ENCODE results near the gene SLC35F1. TPM values are rescaled to one million over a fixed set of nuclear protein-coding genes. Genes with fewer than 3 reads are reported as not detected.

Gene SLC35F1
- total RNA-seq, 1 donor from 2014 or later: 24.3 TPM

- Histone ChIP-seq H3K4me2 (no peak overlapping the region), H3K4me3 (no peak overlapping the region), H3K36me3 (no peaks in the 10 kb centered on the region), H2AFZ (replicated peaks) (no peak overlapping the region), H3K27me3 (no peaks in the 10 kb centered on the region), H3K9ac (no peak overlapping the region), H3K27ac (no peak overlapping the region), H4K20me1 (ENCODE audit: low read depth) (no peaks in the 10 kb centered on the region), H3K9me3 (ENCODE audit: low read depth) (no peaks in the 10 kb centered on the region), H3K79me2 (ENCODE audit: low read depth) (no peaks in the 10 kb centered on the region), H3K4me1 (no peaks in the 10 kb centered on the region), H3F3A (ENCODE audit: low read depth) (no peaks in the 10 kb centered on the region)
- Mint-ChIP-seq H3K9me3 (peaks cover 3% of the 10 kb centered on the region), H3K4me3 (no peak overlapping the region), H3K27me3 (ENCODE audit: insufficient read depth, low read depth) (no peaks in the 10 kb centered on the region), H3K4me1 (no peaks in the 10 kb centered on the region), H3K27ac (no peak overlapping the region), H3K36me3 (peaks cover 1% of the 10 kb centered on the region)
- DNase-seq (ENCODE audit: low spot score): no peak
- no peak for TF ChIP-seq EZH2phosphoT487 (IDR thresholded peaks at IDR 0.05)
- TF ChIP-seq, protein P1, sequence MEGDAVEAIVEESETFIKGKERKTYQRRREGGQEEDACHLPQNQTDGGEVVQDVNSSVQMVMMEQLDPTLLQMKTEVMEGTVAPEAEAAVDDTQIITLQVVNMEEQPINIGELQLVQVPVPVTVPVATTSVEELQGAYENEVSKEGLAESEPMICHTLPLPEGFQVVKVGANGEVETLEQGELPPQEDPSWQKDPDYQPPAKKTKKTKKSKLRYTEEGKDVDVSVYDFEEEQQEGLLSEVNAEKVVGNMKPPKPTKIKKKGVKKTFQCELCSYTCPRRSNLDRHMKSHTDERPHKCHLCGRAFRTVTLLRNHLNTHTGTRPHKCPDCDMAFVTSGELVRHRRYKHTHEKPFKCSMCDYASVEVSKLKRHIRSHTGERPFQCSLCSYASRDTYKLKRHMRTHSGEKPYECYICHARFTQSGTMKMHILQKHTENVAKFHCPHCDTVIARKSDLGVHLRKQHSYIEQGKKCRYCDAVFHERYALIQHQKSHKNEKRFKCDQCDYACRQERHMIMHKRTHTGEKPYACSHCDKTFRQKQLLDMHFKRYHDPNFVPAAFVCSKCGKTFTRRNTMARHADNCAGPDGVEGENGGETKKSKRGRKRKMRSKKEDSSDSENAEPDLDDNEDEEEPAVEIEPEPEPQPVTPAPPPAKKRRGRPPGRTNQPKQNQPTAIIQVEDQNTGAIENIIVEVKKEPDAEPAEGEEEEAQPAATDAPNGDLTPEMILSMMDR (IDR thresholded peaks at IDR 0.05): no peak
- no peak for TF ChIP-seq EZH2 (IDR thresholded peaks at IDR 0.05)
Measured at GRCh38 chr6:118354641-118355040, 447.6 kb downstream of the SLC35F1 start.

GRCh38 chr6:118356054-118356453 is 449.0 kb downstream of the SLC35F1 start:
- no peaks in the 10 kb centered on the region for H3K79me2 ChIP-seq (ENCODE audit: low read depth)
- H3K27me3 ChIP-seq: no peaks in the 10 kb centered on the region
- H2AFZ ChIP-seq (replicated peaks): no peak overlapping the region
- TF ChIP-seq, protein P1 (IDR thresholded peaks at IDR 0.05): no peak
- TF ChIP-seq EZH2phosphoT487 (IDR thresholded peaks at IDR 0.05) (no peak), EZH2 (IDR thresholded peaks at IDR 0.05) (no peak)
- H3K4me3 ChIP-seq: no peak overlapping the region
- Mint-ChIP-seq H3K4me1 (no peaks in the 10 kb centered on the region), H3K9me3 (peaks cover 3% of the 10 kb centered on the region), H3K36me3 (peaks cover 1% of the 10 kb centered on the region), H3K27ac (no peak overlapping the region), H3K27me3 (ENCODE audit: insufficient read depth, low read depth) (no peaks in the 10 kb centered on the region), H3K4me3 (no peak overlapping the region)
- no peak for DNase-seq (ENCODE audit: low spot score)
- no peaks in the 10 kb centered on the region for H3K36me3 ChIP-seq
- H3K9ac ChIP-seq: no peak overlapping the region
- H4K20me1 ChIP-seq (ENCODE audit: low read depth): no peaks in the 10 kb centered on the region
- no peak overlapping the region for H3K27ac ChIP-seq
- no peaks in the 10 kb centered on the region for H3F3A ChIP-seq (ENCODE audit: low read depth)
- H3K4me1 ChIP-seq: no peaks in the 10 kb centered on the region
- H3K9me3 ChIP-seq (ENCODE audit: low read depth): no peaks in the 10 kb centered on the region
- no peak overlapping the region for H3K4me2 ChIP-seq

- TF ChIP-seq EZH2 (IDR thresholded peaks at IDR 0.05): no peak
- TF ChIP-seq, protein P1 (IDR thresholded peaks at IDR 0.05): no peak
- TF ChIP-seq EZH2phosphoT487 (IDR thresholded peaks at IDR 0.05): no peak
- H3K9ac ChIP-seq: no peak overlapping the region
Measured at GRCh38 chr6:118356686-118357085, 449.6 kb downstream of the SLC35F1 start.

More at GRCh38 chr6:118356686-118357085, 449.6 kb downstream of the SLC35F1 start:
- Histone ChIP-seq H3F3A (ENCODE audit: low read depth) (no peaks in the 10 kb centered on the region), H3K27me3 (no peaks in the 10 kb centered on the region), H3K79me2 (ENCODE audit: low read depth) (no peaks in the 10 kb centered on the region), H3K27ac (no peak overlapping the region), H3K9me3 (ENCODE audit: low read depth) (no peaks in the 10 kb centered on the region), H4K20me1 (ENCODE audit: low read depth) (no peaks in the 10 kb centered on the region), H3K36me3 (no peaks in the 10 kb centered on the region), H3K4me2 (no peak overlapping the region), H2AFZ (replicated peaks) (no peak overlapping the region), H3K4me1 (no peaks in the 10 kb centered on the region), H3K4me3 (no peak overlapping the region)
- Mint-ChIP-seq H3K4me3 (no peak overlapping the region), H3K9me3 (peaks cover 3% of the 10 kb centered on the region), H3K27ac (no peak overlapping the region), H3K27me3 (ENCODE audit: insufficient read depth, low read depth) (no peaks in the 10 kb centered on the region), H3K4me1 (no peaks in the 10 kb centered on the region), H3K36me3 (peaks cover 1% of the 10 kb centered on the region)
- DNase-seq (ENCODE audit: low spot score): no peak

Other genes starting within 250 kb of the SLC35F1 start
- 23.6 and 33.4 TPM in 2 replicates for gene NUS1, start 231.8 kb upstream of the SLC35F1 start, total RNA-seq (ENCODE audit: low replicate concordance)